GM19240 (cell line): ENCODE measurements around the gene RBM15.

Experiments used
- DNase-seq: peaks from one replicate; pipeline ENCODE4 v3.0.0; 2011; ENCODE audit warnings: low spot score; ENCODE audit not compliant: insufficient read length

The RBM15 gene

GRCh38 chr1:110338886-110339406 lies at the start of gene RBM15:
RBM15 (plus strand) TSS chr1:110339377; CDS start chr1:110339406, 29 bp downstream.
- peak; percentile 45 for DNase-seq

- DNase-seq = no peak
These were observed 47.7 kb upstream of the RBM15 start for GRCh38 chr1:110291241-110292030.

GRCh38 chr1:110292031-110292741 lies 47.0 kb upstream of the RBM15 start:
- no peak for DNase-seq

- no peak for DNase-seq
These were observed 45.5 kb upstream of the RBM15 start for GRCh38 chr1:110293601-110294104.

GRCh38 chr1:110294308-110294707 lies 44.9 kb upstream of the RBM15 start:
- no peak for DNase-seq

GRCh38 chr1:110298991-110299390 lies 40.2 kb upstream of the RBM15 start:
- DNase-seq = no peak

GRCh38 chr1:110300412-110301085 lies 38.6 kb upstream of the RBM15 start:
- no peak for DNase-seq

- DNase-seq = no peak
These were observed 36.3 kb upstream of the RBM15 start for GRCh38 chr1:110302836-110303235.

GRCh38 chr1:110305900-110306420 lies 33.2 kb upstream of the RBM15 start:
- DNase-seq = no peak

GRCh38 chr1:110307239-110307974 lies 31.8 kb upstream of the RBM15 start:
- no peak for DNase-seq

GRCh38 chr1:110308247-110308646 lies 30.9 kb upstream of the RBM15 start:
- no peak for DNase-seq

- no peak for DNase-seq
These were observed 30.0 kb upstream of the RBM15 start for GRCh38 chr1:110309139-110309538.

GRCh38 chr1:110309767-110310166 lies 29.4 kb upstream of the RBM15 start:
- no peak for DNase-seq

GRCh38 chr1:110310300-110310699 lies 28.9 kb upstream of the RBM15 start:
- no peak for DNase-seq

- DNase-seq = peak; percentile 52
These were observed 26.7 kb upstream of the RBM15 start for GRCh38 chr1:110312188-110313121.

- no peak for DNase-seq
These were observed 22.4 kb upstream of the RBM15 start for GRCh38 chr1:110316735-110317134.

GRCh38 chr1:110318046-110318445 lies 21.1 kb upstream of the RBM15 start:
- no peak for DNase-seq

- no peak for DNase-seq
These were observed 19.6 kb upstream of the RBM15 start for GRCh38 chr1:110319332-110320167.

GRCh38 chr1:110320168-110320518 lies 19.0 kb upstream of the RBM15 start:
- DNase-seq = no peak
